HUES48 (cell line): ENCODE results near the gene HAUS1.
A peak's percentile ranks its signal among the peaks of the same experiment; 100 is the strongest.
"Not testable (repeated sequence)": the region's sequence is repeated elsewhere in the genome, so short reads cannot be mapped to it uniquely, and the experiment has no call there.

Experiments used
- H3K27ac ChIP-seq: one replicate; pipeline ENCODE4 v1.7.0; 2013; ENCODE audit warnings: low read depth, low read length, inconsistent platforms
- H3K27me3 ChIP-seq: 2 replicates; pipeline ENCODE4 v1.6.1; 2013; ENCODE audit warnings: mild to moderate bottlenecking, low read length; ENCODE audit not compliant: control insufficient read depth, insufficient read depth
- H3K36me3 ChIP-seq: 2 replicates; pipeline ENCODE4 v1.6.1; 2013; ENCODE audit warnings: low read length; ENCODE audit not compliant: control insufficient read depth, insufficient read depth
- H3K4me1 ChIP-seq: 2 replicates; pipeline ENCODE4 v1.6.1; 2013; ENCODE audit warnings: mild to moderate bottlenecking, low read length; ENCODE audit not compliant: control insufficient read depth, insufficient read depth
- H3K4me3 ChIP-seq: 2 replicates; pipeline ENCODE4 v1.5.1; 2013; ENCODE audit warnings: mild to moderate bottlenecking, low read depth, low read length
- H3K9ac ChIP-seq: 2 replicates; pipeline ENCODE4 v1.6.1; 2013; ENCODE audit warnings: mild to moderate bottlenecking, low read depth, low read length, moderate library complexity
- H3K9me3 ChIP-seq: 2 replicates; pipeline ENCODE4 v1.6.1; 2013; ENCODE audit warnings: low read length; ENCODE audit not compliant: control insufficient read depth, insufficient read depth

Gene HAUS1

GRCh38 chr18:46070232-46070631, 34.0 kb upstream of the HAUS1 start:
- Histone ChIP-seq H3K27ac (no peak overlapping the region), H3K4me3 (no peak overlapping the region)

GRCh38 chr18:46070815-46071652, 33.2 kb upstream of the HAUS1 start:
- H3K9ac ChIP-seq, result no peak overlapping the region
- H3K9me3 ChIP-seq, result no peaks in the 10 kb centered on the region
- no peaks in the 10 kb centered on the region for H3K36me3 ChIP-seq
- peaks cover 32% of the 10 kb centered on the region for H3K27me3 ChIP-seq
- no peak overlapping the region for H3K27ac ChIP-seq
- no peaks in the 10 kb centered on the region for H3K4me1 ChIP-seq
- peak overlapping the region; percentile 74 for H3K4me3 ChIP-seq

More at GRCh38 chr18:46070232-46070631, 34.0 kb upstream of the HAUS1 start:
- H3K27me3 ChIP-seq, result peaks cover 32% of the 10 kb centered on the region
- H3K9ac ChIP-seq, result no peak overlapping the region
- H3K36me3 ChIP-seq, result no peaks in the 10 kb centered on the region
- H3K4me1 ChIP-seq, result no peaks in the 10 kb centered on the region
- H3K9me3 ChIP-seq, result no peaks in the 10 kb centered on the region

GRCh38 chr18:46071653-46072375, 32.4 kb upstream of the HAUS1 start, which contains the start of gene PSTPIP2:
PSTPIP2 (minus strand) TSS chr18:46072260; CDS start chr18:46072188, 72 bp downstream.
- Histone ChIP-seq H3K9ac (no peak within 1 kb of the TSS), H3K9me3 (no peaks in the 10 kb centered on the region), H3K36me3 (no peaks in the 10 kb centered on the region; the same call in 1 of the 2 replicates), H3K27me3 (peaks cover 32% of the 10 kb centered on the region), H3K4me1 (no peaks in the 10 kb centered on the region), H3K4me3 (peak within 1 kb of the TSS; percentile 74), H3K27ac (no peak within 1 kb of the TSS)

GRCh38 chr18:46072376-46072867, 31.8 kb upstream of the HAUS1 start:
- H3K4me3 ChIP-seq, result peak overlapping the region; percentile 74

GRCh38 chr18:46072959-46073358, 31.2 kb upstream of the HAUS1 start:
- Histone ChIP-seq H3K4me3 (no peak overlapping the region), H3K4me1 (no peaks in the 10 kb centered on the region), H3K27ac (no peak overlapping the region), H3K27me3 (peaks cover 32% of the 10 kb centered on the region), H3K9me3 (no peaks in the 10 kb centered on the region), H3K9ac (no peak overlapping the region), H3K36me3 (no peaks in the 10 kb centered on the region; the same call in 1 of the 2 replicates)

More at GRCh38 chr18:46072376-46072867, 31.8 kb upstream of the HAUS1 start:
- peaks cover 32% of the 10 kb centered on the region for H3K27me3 ChIP-seq
- no peaks in the 10 kb centered on the region; the same call in 1 of the 2 replicates for H3K36me3 ChIP-seq
- H3K9me3 ChIP-seq, result no peaks in the 10 kb centered on the region
- H3K4me1 ChIP-seq, result no peaks in the 10 kb centered on the region
- H3K27ac ChIP-seq, result no peak overlapping the region
- no peak overlapping the region for H3K9ac ChIP-seq

- Histone ChIP-seq H3K4me3 (no peak overlapping the region; the same call in 1 of the 2 replicates), H3K4me1 (no peaks in the 10 kb centered on the region), H3K9me3 (no peaks in the 10 kb centered on the region), H3K27me3 (peaks cover 32% of the 10 kb centered on the region), H3K27ac (no peak overlapping the region), H3K9ac (no peak overlapping the region), H3K36me3 (peaks cover 3% of the 10 kb centered on the region; the same call in 1 of the 2 replicates)
These were observed 30.5 kb upstream of the HAUS1 start for GRCh38 chr18:46073474-46074331.

GRCh38 chr18:46079336-46079735, 24.8 kb upstream of the HAUS1 start:
- Histone ChIP-seq H3K9ac (no peak overlapping the region), H3K4me3 (no peak overlapping the region), H3K4me1 (no peaks in the 10 kb centered on the region), H3K27me3 (no peaks in the 10 kb centered on the region), H3K36me3 (peaks cover 58% of the 10 kb centered on the region), H3K9me3 (no peaks in the 10 kb centered on the region), H3K27ac (no peak overlapping the region)

- Histone ChIP-seq H3K9me3 (no peaks in the 10 kb centered on the region), H3K36me3 (peaks cover 66% of the 10 kb centered on the region), H3K4me1 (no peaks in the 10 kb centered on the region), H3K9ac (no peak overlapping the region), H3K4me3 (no peak overlapping the region), H3K27me3 (no peaks in the 10 kb centered on the region), H3K27ac (no peak overlapping the region)
These were observed 24.0 kb upstream of the HAUS1 start for GRCh38 chr18:46080156-46080555.

- no peaks in the 10 kb centered on the region for H3K27me3 ChIP-seq
- H3K4me3 ChIP-seq, result no peak overlapping the region
- no peaks in the 10 kb centered on the region for H3K4me1 ChIP-seq
- H3K36me3 ChIP-seq, result peaks cover 99% of the 10 kb centered on the region
- no peaks in the 10 kb centered on the region for H3K9me3 ChIP-seq
- H3K9ac ChIP-seq, result no peak overlapping the region
- H3K27ac ChIP-seq, result no peak overlapping the region
These were observed 19.8 kb upstream of the HAUS1 start for GRCh38 chr18:46084431-46084830.

- Histone ChIP-seq H3K27ac (peak overlapping the region; percentile 61), H3K36me3 (peaks cover 100% of the 10 kb centered on the region)
- not testable (repeated sequence) for H3K4me3 ChIP-seq, H3K9me3 ChIP-seq, H3K27me3 ChIP-seq, H3K9ac ChIP-seq, H3K4me1 ChIP-seq
These were observed 15.7 kb upstream of the HAUS1 start for GRCh38 chr18:46088501-46088900.
